Ovary (tissue), 9 donors: ENCODE data around the gene GNB1. TPM values are rescaled to one million over a fixed set of nuclear protein-coding genes. Genes with fewer than 3 reads are reported as not detected.
"Not testable (repeated sequence)": the region's sequence is repeated elsewhere in the genome, so short reads cannot be mapped to it uniquely, and the experiment has no call there.

Source experiments
- DNase-seq, 5 donors: peaks; one replicate each; pipeline ENCODE4 v3.0.0-alpha.2; 2019 to 2020
- H3K27ac ChIP-seq, 2 donors: fragments of 200-600 bp; one replicate each; pipeline versions ENCODE4 v1.5.1 to v1.8.0; 2019 to 2022
- H3K27me3 ChIP-seq: fragments of 200-600 bp; one replicate; pipeline ENCODE4 v1.8.0; 2022
- H3K36me3 ChIP-seq: fragments of 200-600 bp; sonication (generic); one replicate; pipeline ENCODE4 v1.5.1; 2019
- H3K4me1 ChIP-seq: one replicate; pipeline ENCODE4 v1.8.1; 2013; ENCODE audit warnings: mild to moderate bottlenecking, moderate library complexity; ENCODE audit not compliant: insufficient read depth
- H3K4me3 ChIP-seq: fragments of 200-600 bp; sonication (generic); one replicate; pipeline ENCODE4 v1.5.1; 2017
- H3K9me3 ChIP-seq, 2 donors: fragments of 200-600 bp in 1 of 2; sonication (generic) in 1 of 2; one replicate each; pipeline versions ENCODE4 v1.5.1 to v1.8.1; 2013 to 2019; ENCODE audit warnings: mild to moderate bottlenecking in 1 of 2, moderate library complexity in 1 of 2
- EP300 ChIP-seq: sonication (generic); formaldehyde crosslinking; IDR thresholded peaks from one replicate; pipeline ENCODE4 v1.6.1; 2017; ENCODE audit warnings: antibody characterized with exemption
- POLR2A ChIP-seq: fragments of 450-650 bp; IDR thresholded peaks from one replicate; pipeline ENCODE4 v1.6.1; 2017; ENCODE audit warnings: antibody characterized with exemption, mild to moderate bottlenecking, moderate library complexity
- WGBS, 3 donors: extraction: QIAGEN DNeasy Blood & Tissue Kit in 1 of 3; methylation state at CpG; one replicate each; pipeline versions ENCODE4 v1.1.5 to v1.1.7; 2013 to 2017; 5-methylcytosine and 5-hydroxymethylcytosine counted together
- intact Hi-C, 4 donors: fragments of 100-400 bp; cut with DNase I; formaldehyde crosslinking; loops; one replicate each; pipeline versions ENCODE4 v1.11.0 to v1.15.1; 2022 to 2023
- polyA plus RNA-seq, 2 donors: library from polyadenylated mRNA; stranded (reverse); fragments of 200-250 nt in 1 of 2; fragments of 350-450 nt in 1 of 2; fragmentation: Illumina TruSeq in 1 of 2; extraction: RNeasy Lipid Tissue Mini Kit (QIAGEN cat#74804) in 1 of 2; gene quantifications; one replicate each; pipeline ENCODE4 v1.2.3, GENCODE V29; 2013 to 2014
- total RNA-seq, 7 donors: library from RNA; depleted of rRNA in 2 of 7; stranded (reverse); fragments of >200 nt in 2 of 7; fragmentation: NEBNext Ultra II Directional in 3 of 7; extraction: Animal tissue kit (Norgen Biotek cat#: 25700) in 3 of 7; gene quantifications; one replicate each; pipeline versions ENCODE4 v1.1.0 to v1.2.4, GENCODE V29; 2016 to 2023
- TF ChIP-seq, protein P1 (sequence below), 3 donors: fragments of 450-650 bp in 2 of 3; fragments of 200-600 bp in 1 of 3; IDR thresholded peaks; one replicate each; pipeline versions ENCODE4 v1.5.1 to v1.8.0; 2016 to 2022; ENCODE audit warnings: antibody characterized with exemption in 3 of 3, mild to moderate bottlenecking in 1 of 3
- donor health status: DM: no; HTN: no; CAD: no; lungs with moderate emphysema.
- donor health status: DM: no; HTN: no; CAD: no.
- donor health status: Bipolar disorder and iron deficiency.
- donor health status: DM: yes; HTN: yes; CAD: no.
- donor health status: DM: no; HTN: no; CAD: no.
- donor health status: DM: yes; HTN: yes; CAD: no.

Gene GNB1
- total and polyA plus RNA-seq, 9 donors: 92.9 to 314 (median 255) TPM

DNA sequence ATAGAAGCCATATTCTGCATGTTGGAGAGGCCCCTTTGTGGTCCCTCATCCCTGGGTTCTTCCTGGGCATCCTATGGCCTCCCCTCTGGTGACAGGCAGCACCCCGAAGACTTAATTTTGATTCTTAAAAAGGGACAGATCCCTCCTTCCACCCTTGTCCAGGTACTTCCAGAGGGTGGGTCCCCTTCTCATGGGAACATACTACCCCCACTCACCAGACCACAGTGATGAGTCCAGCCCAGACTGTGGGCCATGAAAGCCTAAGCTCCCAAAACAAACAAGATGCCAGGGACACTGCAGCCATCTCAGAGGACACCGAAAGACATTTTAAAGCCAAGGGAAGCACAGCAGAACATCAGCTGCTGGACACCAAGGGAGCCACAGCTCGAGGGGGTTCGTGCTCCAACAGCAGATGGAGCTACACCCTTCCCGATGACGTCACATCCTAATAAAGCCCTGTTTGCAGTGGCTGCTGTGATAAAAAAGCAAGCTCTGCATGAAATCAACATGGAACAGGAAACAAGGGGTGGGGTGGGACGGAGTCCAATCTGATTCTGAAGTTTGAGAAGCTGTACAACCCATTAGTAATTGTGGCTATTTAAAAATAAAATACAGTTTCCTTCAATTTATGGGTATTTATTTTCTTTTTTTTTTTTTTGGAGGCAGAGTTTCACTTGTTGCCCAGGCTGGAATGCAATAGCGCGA, 32.4 kb downstream of the GNB1 start:
- Histone ChIP-seq H3K27me3 (no peaks in the 10 kb centered on the region), H3K36me3 (no peaks in the 10 kb centered on the region), H3K4me1 (peaks cover 32% of the 10 kb centered on the region), H3K27ac (peak overlapping the region in 1 of 2 donors; percentile 46), H3K4me3 (no peak overlapping the region), H3K9me3 (no peaks in the 10 kb centered on the region)
- DNase-seq: peak; percentile 59 to 84 (median 60)
- intact Hi-C loops: no loop called here
- WGBS, 3 donors: 28 to 33% (median 31%) methylated on average over 9 of the region's 9 CpGs
- TF ChIP-seq POLR2A (no peak), EP300 (no peak)
- TF ChIP-seq, protein P1, sequence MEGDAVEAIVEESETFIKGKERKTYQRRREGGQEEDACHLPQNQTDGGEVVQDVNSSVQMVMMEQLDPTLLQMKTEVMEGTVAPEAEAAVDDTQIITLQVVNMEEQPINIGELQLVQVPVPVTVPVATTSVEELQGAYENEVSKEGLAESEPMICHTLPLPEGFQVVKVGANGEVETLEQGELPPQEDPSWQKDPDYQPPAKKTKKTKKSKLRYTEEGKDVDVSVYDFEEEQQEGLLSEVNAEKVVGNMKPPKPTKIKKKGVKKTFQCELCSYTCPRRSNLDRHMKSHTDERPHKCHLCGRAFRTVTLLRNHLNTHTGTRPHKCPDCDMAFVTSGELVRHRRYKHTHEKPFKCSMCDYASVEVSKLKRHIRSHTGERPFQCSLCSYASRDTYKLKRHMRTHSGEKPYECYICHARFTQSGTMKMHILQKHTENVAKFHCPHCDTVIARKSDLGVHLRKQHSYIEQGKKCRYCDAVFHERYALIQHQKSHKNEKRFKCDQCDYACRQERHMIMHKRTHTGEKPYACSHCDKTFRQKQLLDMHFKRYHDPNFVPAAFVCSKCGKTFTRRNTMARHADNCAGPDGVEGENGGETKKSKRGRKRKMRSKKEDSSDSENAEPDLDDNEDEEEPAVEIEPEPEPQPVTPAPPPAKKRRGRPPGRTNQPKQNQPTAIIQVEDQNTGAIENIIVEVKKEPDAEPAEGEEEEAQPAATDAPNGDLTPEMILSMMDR (IDR thresholded peaks at IDR 0.05): peak in 1 of 3 donors; percentile 30

DNA sequence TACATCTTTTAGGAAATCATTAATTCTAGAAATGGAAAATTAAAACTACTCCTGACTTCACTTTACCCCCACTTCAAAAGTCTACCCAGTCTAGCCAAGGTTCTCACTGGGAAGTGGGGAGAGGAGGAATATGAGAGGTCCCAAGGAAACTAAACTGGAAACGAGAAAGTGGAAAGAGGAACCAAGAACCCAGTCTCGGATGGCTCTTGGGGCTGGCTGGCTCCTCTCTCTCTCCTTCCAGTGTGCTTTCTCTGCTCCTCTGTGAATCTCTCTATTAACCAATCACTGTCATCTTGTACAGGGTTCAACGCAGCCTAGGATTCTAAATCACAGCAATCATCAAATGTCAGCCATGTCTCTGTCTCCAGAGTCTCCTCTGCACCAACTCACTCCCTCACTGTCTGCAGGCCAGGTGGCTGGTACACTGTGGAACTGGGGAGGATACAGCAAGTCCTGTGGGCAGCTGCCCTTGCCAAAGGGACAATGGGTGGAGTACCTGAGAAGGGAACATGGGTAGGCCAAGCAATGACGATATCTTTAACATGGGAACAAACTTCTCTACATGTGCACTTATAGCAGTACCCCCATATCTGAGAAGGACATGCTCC, 33.7 kb downstream of the GNB1 start:
- peaks cover 27% of the 10 kb centered on the region for H3K4me1 ChIP-seq

DNA sequence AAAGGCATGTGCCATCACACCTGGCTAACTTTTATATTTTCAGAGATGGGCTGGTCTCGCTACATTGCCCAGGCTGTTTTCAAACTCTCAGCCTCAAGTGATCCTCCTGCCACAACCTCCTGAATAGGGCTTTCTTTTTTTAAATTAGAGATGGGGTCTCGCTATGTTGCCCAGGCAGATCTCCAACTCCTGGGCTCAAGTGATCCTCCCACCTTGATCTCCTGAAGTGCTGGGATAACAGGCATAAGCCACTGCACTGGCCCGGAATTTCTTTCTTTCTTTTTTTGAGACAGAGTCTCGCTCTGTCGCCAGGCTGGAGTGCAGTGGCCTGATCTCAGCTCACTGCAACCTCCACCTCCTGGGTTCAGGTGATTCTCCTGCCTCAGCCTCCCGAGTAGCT, 34.7 kb downstream of the GNB1 start:
- intact Hi-C loops, H3K4me3 ChIP-seq, H3K9me3 ChIP-seq, H3K36me3 ChIP-seq, H3K27ac ChIP-seq, DNase-seq, H3K27me3 ChIP-seq: not testable (repeated sequence)
- WGBS, 3 donors: 88 to 91% (median 90%) methylated on average over 6 of the region's 6 CpGs
- peaks cover 20% of the 10 kb centered on the region for H3K4me1 ChIP-seq

More for the DNA sequence above, 33.7 kb downstream of the GNB1 start:
- no peak overlapping the region for H3K27ac ChIP-seq
- no peaks in the 10 kb centered on the region for H3K9me3 ChIP-seq
- no peak overlapping the region for H3K4me3 ChIP-seq
- no peaks in the 10 kb centered on the region for H3K27me3 ChIP-seq
- no peak for DNase-seq
- TF ChIP-seq EP300: no peak
- no peak for TF ChIP-seq POLR2A
- TF ChIP-seq, protein P1 (IDR thresholded peaks at IDR 0.05): no peak
- no peaks in the 10 kb centered on the region for H3K36me3 ChIP-seq
- intact Hi-C loops: no loop called here
- WGBS, 3 donors: 63 to 74% (median 63%) methylated on average over 4 of the region's 4 CpGs

DNA sequence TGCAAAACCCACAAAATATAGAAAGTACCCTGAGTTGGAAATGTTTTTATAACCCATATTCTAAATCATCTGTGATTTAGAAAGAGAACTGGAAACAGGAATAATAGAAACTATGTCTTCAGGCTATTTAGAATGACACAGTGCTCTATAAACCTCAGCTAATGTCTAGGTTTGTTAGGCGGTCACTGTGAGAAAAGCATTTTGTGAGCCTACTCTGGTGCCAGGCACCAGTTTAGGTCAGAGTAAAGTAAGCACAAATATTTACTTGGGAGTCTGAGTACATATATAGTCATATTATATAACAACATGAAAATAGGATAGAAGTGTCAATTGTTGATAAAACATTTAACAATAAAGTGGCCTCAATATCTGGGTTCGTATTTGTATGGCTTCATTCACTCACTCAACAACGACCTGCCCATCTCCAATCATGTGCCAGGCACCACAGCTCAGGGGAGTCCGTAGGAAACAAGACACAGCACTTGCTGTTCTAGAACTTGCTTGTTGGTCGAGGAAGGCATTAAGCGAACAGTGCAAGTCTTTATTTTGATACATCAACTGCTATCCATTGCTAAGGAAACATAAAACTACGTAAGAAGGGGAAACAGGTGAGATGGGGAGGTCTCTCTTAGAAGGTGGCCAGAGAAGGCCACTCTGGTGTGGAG, 37.2 kb downstream of the GNB1 start:
- 72 to 76% (median 74%) methylated on average over 7 of the region's 7 CpGs for WGBS, 3 donors
- TF ChIP-seq, protein P1 (IDR thresholded peaks at IDR 0.05): no peak
- TF ChIP-seq POLR2A (no peak), EP300 (no peak)
- intact Hi-C loops: no loop called here
- no peak overlapping the region for H3K4me3 ChIP-seq
- H3K27ac ChIP-seq: no peak overlapping the region
- H3K36me3 ChIP-seq: no peaks in the 10 kb centered on the region
- peaks cover 10% of the 10 kb centered on the region for H3K4me1 ChIP-seq
- DNase-seq: no peak
- H3K9me3 ChIP-seq: no peaks in the 10 kb centered on the region
- H3K27me3 ChIP-seq: no peaks in the 10 kb centered on the region
